ENCODE measurements around the gene ID4.

- no peak for TF ChIP-seq CTCF (IDR thresholded peaks at IDR 0.05)
- no peak for TF ChIP-seq POLR2A (IDR thresholded peaks at IDR 0.05; ENCODE audit: low read depth)
These were observed 38.8 kb upstream of the ID4 start for GRCh38 chr6:19798362-19798761.
